GM12875 (cell line): Measurements from ENCODE around the gene TBC1D28.
"Not testable (repeated sequence)": the region's sequence is repeated elsewhere in the genome, so short reads cannot be mapped to it uniquely, and the experiment has no call there.

Experiments used
- H3K4me3 ChIP-seq: one replicate; pipeline ENCODE4 v1.5.1; 2011; ENCODE audit warnings: low read depth, low read length, control low read depth
- TF ChIP-seq, protein P1 (sequence below): IDR thresholded peaks from 2 replicates; pipeline ENCODE4 v1.5.1; 2011; ENCODE audit warnings: low read depth, mild to moderate bottlenecking, control low read depth, inconsistent platforms, low read length, moderate library complexity, borderline replicate concordance; ENCODE audit not compliant: insufficient read depth

Gene TBC1D28

DNA sequence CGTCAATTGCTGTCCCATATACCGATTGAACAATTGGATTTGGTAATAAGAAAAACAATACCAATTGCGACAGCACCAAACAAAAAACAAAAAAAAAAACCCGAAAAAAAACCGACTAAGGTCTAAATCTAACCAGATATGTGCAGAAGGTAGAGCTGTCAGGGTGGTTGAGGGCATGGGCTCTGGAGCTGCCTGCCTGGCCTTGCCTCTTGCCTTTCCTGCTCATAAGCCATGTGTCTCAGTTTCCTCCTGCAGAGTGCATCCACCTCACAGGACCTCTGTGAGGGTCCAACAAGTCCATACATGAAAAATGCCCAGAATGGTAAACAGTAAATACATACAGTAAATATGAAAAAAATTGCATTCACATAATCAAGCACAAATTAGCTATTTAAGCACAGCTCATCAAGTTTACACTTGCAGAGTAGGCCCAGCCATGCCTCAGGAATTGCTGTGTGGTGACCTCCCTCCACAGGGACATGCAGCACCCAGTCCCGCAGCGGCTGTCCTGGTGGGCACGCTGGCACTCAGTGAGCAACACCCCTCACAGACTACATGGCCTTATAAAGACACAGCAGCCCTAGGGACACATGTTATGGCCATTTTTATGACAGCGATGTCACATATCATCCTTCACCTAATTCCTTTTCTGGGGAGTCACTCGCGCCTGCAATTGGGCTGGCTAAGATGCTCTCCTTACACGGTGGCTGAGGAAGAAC is 17.9 kb downstream of the TBC1D28 start:
- TF ChIP-seq, protein P1, sequence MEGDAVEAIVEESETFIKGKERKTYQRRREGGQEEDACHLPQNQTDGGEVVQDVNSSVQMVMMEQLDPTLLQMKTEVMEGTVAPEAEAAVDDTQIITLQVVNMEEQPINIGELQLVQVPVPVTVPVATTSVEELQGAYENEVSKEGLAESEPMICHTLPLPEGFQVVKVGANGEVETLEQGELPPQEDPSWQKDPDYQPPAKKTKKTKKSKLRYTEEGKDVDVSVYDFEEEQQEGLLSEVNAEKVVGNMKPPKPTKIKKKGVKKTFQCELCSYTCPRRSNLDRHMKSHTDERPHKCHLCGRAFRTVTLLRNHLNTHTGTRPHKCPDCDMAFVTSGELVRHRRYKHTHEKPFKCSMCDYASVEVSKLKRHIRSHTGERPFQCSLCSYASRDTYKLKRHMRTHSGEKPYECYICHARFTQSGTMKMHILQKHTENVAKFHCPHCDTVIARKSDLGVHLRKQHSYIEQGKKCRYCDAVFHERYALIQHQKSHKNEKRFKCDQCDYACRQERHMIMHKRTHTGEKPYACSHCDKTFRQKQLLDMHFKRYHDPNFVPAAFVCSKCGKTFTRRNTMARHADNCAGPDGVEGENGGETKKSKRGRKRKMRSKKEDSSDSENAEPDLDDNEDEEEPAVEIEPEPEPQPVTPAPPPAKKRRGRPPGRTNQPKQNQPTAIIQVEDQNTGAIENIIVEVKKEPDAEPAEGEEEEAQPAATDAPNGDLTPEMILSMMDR, result no peak
- peak overlapping the region; percentile 15 for H3K4me3 ChIP-seq

DNA sequence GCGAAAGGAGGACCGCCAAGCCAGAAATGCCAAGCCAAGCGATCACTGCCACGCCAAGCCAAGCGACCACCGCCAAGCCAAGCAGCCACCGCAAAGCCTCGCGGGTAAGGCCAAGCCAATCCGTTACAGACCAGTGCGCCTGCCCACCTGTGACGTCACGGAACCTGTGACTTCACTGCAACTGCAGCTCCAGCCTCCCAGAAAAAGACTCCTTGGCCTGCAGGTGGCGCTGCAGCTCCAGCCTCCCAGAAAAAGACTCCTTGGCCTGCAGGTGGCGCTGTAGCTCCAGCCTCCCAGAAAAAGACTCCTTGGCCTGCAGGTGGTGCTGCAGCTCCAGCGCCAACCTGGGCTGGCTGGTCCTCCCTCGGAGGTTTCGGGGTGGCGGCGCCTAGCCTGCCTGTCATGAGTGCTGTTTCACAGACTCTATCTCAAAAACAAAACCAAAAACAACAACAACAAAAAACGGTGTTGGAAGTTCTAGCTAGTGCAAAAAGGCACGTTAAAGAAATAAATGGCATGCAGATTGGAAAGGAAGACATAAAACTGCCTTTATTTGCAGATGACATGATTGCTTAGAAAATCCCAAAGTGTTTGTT is 18.6 kb downstream of the TBC1D28 start:
- peak overlapping the region; percentile 33 for H3K4me3 ChIP-seq

DNA sequence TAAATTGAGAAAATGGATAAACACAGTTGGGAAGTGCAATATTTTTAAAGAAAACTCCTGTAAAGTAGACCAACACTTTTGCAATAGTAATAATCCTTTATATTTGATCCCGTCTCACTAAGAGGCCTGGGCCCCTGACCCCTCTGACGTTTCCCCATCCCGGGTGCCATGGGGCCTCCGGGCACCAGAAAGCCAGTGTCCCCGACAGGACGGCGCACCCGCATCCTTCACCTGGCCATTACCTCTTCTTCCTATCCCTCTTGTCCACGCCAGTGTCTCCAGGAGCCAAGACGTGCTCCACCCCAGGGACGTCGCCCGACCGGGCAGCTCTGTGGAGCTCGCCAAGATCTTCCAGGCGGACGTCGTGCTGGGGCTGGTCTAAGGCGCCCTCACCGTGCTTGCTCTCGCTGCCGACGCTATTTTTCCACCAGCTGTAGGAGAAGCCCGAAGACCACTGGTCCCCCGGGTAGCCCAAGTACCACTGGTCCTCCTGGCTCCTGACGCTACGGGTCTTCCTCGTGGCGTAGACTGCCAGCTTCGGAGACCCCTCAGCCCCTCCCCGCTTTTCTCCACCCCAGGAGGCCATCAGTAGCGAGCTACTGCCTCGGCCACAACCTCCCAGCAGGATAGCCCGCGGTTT is 19.2 kb downstream of the TBC1D28 start:
- peak overlapping the region; percentile 33 for H3K4me3 ChIP-seq

More for the DNA sequence above, 18.6 kb downstream of the TBC1D28 start:
- TF ChIP-seq, protein P1, result peak; percentile 97

DNA sequence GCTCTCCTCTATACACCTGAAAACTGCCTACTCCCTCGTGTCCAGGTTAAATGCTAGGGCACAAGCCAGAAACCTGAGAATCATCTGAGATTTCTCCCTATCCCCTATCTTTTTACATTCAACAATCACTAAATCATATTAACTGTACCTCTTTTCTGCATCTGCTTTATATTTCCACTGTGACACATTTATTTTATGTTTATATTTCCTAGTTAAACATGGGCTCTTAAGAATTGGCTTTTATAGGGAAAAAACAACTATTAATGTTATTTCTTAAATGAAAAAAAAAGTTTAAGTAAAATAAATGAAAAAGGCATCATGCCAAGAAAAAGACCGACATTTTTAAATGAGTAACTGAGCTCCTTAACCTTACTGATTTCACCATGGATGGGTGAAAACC is 26.6 kb downstream of the TBC1D28 start:
- H3K4me3 ChIP-seq, result not testable (repeated sequence)

DNA sequence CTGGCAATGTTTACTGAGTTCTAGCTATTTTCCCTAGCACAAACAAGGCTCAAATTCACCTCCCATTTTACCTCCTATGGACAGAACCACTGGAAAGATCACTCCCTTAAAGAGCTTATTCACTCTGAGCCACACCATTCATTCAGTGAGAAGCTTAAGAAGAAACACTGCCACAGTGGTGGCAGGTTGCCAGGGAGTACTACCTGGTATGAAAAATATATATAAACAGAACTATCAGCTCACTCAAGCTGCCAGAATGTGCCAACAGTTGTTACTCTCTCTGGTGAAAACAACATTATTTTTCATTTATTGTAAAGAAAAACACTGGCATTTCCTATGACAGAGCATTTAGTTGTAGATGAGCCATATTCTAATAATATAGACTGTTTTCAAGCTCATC is 31.2 kb downstream of the TBC1D28 start:
- not testable (repeated sequence) for H3K4me3 ChIP-seq

DNA sequence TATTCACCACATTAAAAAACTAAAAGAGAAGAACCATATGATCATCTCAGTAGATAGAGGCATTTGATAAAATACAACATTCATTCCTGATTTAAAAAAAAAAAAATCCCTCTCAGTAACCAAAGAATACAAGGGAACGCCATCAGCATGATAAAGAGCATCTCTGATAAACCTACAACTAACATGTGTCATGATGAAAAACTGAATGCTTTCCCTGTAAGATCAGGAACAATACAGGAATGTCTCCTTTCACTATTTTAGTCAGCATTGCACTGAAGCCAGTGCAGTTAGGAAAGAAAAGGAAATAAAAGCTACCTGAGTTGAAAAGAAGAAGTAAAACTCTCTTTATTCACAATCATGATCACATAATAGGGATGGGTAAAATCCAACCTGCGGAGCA is 51.1 kb downstream of the TBC1D28 start:
- H3K4me3 ChIP-seq, result not testable (repeated sequence)
